MV-4-11 (cell line): ENCODE results near the gene ZNF830.
A peak's percentile ranks its signal among the peaks of the same experiment; 100 is the strongest.
"Not testable (repeated sequence)": the region's sequence is repeated elsewhere in the genome, so short reads cannot be mapped to it uniquely, and the experiment has no call there.

Source experiments
- DNase-seq: peaks from one replicate; lab custom pipeline; 2025; lab: John Stamatoyannopoulos, UW

The ZNF830 gene

DNA sequence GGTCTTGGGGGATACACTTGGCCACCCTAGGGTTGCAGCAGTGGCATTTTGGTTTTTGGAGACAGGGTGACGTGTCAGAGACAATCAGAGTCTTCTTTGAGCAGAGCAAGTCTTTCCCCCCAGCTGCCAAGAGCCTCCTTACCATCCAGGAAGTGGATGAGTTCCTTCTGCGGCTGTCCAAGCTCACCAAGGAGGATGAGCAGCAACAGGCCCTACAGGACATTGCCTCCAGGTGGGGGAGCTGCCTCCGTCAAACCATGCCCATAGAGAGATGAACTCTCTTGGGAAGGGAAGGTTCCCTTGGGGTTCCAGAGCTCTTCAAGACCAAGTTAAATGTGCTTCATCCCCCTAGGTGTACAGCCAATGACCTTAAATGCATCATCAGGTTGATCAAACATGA is 30.3 kb downstream of the ZNF830 start:
- peak; percentile 68 for DNase-seq

DNA sequence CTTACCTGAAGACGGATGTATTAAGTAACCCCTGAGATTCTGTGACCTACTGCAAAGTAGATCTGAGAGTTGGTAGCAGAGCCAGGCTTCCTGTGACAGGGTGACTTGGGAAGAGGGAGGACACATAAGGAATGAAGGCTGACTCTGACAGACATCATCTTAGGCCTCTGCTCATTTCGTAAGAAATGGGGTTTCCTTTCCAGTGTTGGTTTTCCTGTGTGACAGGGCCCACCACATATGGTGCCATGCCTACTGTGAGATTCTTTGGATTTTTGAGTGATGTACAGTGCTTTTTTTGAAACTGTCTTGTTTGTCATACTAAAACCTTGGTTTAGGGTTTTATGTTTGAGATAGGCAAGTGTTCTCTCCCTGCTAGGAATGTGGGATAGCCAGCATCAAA is 31.7 kb downstream of the ZNF830 start:
- peak; percentile 62 for DNase-seq

DNA sequence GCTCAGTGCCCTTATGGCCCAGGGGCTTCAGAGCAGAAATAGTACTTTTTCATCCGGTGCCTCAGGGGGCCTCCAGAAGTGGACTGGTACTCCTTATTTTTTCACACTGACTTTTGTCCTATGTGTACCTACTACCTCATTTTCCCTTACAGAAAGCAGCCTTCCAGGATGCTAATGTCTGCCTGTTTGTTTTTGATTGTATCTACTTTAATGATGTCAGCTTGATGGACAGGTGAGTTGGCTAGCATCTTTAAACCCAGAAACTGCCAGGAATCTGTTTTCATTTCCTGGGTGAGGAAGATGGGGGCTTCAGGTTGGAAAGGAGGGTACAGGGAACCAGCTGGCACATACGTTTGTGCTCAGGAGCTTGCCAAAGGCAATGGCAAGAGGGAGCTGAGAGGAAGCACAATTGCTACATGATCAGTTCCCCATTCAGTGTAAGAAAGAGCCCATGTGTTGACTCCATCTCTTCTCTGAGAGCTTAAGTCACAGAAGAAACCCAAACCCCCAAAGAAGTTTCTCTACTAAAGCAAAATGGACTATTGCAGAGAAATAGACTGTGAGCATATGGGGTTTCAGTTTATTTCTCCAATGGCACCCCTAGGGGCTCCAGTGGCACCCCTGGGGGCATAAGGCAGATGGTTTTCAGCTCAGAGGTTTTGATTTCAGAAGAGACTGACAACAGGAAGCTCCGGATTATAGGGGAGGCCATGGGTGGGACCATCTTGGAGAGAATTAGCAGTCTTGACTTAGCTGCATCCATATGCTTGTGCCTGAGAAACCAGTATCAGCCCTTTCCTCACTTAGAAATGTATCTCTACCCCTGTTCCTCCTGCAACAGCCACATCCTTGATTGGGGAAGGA is 35.3 kb downstream of the ZNF830 start:
- peak; percentile 68 for DNase-seq

DNA sequence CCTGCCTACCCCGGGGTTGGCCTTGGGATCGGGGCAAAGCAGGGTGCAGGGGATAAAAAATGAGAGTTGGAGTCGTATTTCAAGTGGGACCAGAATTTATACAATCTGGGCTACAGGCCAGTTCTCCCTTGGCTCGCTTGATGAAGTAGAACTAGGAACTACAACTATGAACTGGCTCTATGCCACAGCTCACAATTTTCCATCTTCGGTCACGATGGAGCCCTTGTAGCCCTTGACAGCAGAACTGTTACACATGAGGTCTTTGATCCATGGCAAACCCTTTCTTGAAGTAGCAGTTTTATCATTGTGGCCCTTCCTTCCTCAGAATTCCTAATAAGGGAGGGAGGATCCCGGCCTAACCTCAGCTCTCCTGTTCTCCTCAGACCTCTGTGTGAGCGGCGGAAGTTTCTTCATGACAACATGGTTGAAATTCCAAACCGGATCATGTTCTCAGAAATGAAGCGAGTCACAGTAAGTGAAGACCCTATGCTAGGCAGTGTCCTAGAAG is 36.1 kb downstream of the ZNF830 start:
- DNase-seq = no peak

DNA sequence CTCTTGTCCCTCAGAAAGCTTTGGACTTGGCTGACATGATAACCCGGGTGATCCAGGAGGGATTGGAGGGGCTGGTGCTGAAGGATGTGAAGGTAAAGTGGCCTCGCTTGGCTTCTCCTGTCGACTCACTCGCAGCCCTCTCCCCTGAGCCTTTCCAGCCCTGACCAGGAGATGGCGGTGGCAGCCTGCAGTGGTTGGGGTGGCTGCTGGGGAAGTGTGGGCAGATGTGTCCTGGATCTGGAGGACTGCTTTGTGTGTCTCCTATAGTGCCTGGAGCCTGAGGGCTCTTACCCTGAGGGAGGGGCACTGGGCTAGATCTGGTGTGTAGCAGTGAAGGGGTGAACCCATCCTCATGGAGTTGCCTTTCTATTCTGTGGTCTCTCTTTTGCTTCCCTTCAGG is 36.9 kb downstream of the ZNF830 start:
- DNase-seq = peak; percentile 65

DNA sequence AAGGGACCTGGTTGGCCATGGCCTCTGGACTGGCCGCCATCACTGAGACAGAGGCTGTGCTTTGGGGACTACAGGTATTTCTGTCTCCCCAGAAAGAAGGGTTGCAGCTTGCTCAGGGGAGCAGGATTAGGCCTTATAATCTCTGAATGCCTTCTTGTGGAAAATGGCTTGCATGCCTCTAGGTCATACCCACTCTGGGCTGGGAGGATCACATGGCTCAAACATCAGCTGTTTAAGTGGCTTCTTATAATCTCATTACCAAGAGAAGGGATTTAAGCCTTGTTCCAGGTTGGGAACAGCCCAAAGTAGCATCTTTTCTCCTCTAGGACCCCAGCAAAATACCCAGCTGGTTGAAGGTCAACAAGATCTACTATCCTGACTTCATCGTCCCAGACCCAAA is 38.1 kb downstream of the ZNF830 start:
- no peak for DNase-seq

DNA sequence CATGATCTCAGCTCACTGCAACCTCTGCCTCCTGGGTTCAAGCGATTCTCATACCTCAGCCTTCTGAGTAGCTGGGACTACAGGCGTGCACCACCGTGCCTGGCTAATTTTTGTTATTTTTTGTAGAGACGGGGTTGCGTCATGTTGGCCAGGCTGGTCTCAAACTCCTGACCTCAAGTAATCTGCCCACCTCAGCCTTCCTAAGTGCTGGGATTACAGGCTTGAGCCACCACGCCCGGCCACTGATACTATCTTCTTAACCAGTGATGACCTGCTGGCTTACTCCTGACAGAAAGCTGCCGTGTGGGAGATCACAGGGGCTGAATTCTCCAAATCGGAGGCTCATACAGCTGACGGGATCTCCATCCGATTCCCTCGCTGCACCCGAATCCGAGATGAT is 39.6 kb downstream of the ZNF830 start:
- not testable (repeated sequence) for DNase-seq

DNA sequence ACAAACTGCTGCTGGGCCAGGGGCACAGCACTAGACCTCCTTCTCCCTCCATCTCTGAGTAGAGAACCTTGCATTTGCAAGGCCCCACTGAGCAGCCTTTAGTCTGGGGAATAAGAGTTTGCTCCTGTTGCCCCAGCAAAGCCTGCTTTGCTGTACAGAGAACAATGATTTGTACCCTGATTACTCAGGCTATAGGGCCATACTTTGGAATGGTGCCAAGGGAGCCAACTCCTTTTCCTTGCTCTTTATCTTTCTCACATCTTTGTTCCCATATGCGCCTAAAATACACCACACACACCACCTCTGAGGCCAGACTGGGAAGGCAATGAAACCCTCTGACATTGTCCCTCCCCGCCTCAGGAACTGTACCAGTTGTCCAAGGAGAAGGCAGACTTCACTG is 40.2 kb downstream of the ZNF830 start:
- DNase-seq = no peak

DNA sequence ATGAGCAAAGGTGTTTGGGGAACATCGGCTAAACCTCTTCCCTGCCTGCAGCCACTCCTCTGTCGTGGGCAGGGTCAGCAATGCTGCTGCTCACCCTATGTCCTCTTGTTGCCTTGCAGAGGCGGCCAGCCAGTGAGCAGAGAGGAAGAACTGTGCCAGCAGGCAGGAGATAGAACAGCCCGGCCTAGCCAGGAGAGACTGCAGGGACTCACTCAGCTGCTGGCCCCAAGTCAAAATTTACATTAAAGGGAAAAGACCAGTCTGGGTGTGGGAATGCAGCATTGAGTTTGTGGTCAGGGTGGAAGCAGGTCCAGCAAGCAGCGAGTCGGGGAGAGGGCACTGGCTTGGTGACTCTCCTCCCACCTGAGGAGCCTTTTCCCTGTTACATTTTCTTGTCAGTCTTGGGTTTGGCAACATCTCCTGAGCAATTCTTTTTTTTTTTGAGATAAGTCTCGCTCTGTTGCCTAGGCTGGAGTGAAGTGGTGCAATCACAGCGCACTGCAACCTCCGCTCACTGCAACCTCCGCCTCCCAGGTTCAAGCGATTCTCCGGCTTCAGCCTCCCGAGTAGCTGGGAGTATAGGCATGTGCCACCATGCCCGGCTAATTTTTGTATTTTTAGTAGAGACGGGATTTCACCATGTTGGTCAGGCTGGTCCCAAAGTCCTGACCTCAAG is 41.7 kb downstream of the ZNF830 start:
- DNase-seq = no peak

DNA sequence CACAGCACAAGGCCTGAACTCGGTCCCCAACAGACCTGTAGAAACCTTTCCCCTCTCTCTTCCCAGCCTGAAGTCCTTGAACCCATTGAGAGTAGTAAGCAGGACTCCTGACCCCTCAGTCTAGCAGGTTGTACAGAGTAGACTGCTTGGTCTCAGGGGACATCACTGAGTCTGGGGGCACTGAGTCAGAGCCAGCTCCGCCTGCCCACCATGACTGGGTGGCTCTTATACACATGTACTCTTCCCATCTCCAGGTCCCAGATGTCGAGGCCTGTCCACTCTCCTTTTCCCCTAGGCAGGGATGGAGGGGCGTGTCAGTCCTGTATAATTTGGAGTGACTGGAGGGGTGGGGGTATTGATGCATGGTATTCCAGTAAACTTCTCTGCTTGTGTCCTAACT is 42.4 kb downstream of the ZNF830 start:
- no peak for DNase-seq

DNA sequence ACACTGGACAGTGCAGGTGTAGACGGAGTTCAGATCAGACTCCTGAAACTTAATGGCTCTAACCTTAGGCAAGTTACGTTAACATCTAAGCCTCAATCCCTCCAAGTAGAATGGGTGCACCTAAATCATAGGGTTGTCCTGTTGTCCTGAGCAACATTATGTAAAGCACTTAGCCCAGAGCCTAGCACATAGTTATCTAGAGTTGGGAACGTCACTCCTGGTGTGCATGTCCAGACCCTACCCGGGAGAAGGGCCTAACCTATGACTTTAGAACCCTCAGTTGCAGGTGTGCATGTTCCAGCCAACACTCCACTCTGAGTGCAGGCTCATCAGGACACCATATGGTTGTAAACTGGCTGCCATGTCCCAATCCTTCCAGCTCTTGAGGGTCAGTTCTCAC is 45.0 kb downstream of the ZNF830 start:
- no peak for DNase-seq

DNA sequence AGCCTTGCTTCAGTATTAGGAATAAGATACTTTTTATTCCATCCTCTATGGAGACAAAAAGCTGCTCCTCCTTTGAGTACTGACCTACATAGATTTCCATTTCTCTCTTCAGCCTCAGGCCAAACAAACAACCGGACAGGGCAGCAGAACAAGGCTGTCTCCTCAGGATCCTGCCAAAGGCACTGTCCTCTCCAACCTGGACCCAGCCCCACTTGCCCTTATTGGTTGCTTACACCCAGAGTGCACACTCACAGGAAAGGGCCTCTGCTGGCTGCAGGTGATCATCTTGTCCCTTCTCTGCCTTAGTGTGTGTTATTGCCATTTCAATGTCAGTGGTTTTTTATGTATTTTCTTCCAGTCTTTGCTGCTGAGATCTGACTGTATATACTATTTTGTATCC is 45.6 kb downstream of the ZNF830 start:
- no peak for DNase-seq

DNA sequence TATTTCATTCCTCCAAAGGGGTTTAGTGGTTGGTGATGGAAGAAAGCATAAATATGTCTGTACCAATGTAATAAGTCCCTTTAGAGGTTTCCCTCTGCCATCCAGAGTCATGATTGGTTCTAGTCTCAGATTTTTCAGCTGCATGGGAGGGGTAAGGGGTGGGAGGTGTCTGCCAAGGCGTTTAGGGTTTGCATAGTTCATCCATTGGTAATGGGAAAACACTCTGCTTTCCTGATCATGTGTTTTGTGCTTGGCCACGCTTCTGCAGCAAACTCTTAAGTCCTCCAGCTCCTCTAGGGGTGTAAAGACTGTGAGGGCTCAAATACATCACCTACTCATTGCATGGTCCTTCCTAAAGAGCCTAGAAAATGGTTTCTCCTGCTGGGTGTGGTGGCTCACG is 48.8 kb downstream of the ZNF830 start:
- DNase-seq = no peak

DNA sequence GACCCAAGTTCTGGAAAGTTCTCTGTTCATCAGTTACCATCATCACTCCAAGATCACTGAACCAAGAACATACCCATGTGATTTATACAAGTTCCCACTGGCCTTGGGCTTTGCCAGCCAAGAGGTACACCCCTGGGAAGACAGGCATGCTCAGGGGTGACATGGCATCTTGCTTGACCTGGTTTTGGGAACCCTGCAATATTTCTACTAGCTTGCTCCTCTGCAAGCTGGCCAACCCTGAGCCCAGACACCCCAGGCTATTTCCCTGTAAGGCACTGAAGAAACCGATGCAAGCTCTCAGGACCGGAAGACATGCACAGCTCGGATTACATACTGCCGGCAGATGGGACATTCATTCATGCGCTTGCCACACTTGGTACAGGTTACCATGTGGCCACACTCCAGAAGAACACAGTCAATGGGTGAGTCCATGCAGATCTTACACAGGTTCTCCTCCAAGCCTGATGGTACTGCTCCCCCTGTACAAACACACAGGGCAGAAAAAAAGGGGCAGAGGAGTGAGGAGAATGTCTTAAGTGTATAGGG is 50.4 kb downstream of the ZNF830 start:
- no peak for DNase-seq
